Effector CD8-positive, alpha-beta T cell (primary cell): ENCODE measurements around the gene TUT4.

Experiments used
- DNase-seq: peaks from one replicate; lab custom pipeline; 2025; lab: John Stamatoyannopoulos, UW

TUT4 gene

DNA sequence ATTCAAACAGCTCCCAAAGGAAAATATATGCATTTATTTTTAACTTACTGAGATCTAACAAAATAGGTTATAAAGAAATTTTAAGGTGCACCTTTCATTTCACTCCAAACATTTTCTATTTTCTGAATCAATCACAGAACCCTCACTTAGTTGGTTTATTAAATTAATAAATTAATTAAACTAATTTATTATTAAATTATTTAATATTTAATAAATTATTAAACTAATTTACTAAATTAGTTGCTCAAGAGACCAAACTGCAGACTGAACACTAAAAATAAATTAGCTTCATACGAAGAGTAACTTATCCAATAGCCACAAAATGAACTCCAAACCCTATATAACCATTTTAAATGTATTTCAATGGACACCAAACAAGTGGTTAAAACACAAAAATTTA lies 80.5 kb downstream of the TUT4 start:
- no peak for DNase-seq

DNA sequence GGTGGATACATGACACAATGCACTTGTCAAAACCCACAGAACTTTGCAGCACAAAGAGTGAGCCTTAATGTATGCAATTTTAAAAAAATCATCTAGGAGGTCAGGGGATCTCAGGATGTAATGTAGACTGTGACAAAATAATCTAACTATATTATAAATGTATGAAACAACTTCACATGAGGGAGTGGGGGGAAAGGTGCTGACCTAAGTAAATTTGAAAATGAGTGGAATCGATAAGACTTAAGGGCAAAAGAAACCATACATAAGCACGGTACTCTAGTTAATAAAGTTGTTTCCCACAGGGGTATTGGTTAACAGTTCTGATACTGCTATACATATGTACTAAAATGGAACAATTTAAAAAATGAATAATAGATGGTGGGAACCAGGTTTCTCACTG lies 83.8 kb downstream of the TUT4 start:
- DNase-seq: no peak

DNA sequence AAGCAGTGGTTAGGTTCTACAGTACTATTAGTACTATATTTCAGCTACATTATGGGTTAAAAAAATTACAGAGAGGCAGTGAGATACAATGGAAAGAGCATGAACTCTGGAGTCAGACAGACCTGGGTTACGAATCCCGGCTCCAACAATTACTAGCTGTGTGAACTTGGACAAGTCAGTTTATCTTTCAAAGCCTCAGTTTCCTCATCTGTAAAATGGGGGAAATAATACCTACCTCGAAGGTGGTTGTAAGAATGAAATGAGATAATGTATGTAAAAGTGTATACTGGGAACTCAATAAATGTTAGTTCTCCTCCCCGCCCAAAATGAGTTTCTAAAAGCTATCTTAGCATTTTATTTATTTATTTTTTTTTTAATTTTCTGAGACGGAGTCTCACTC lies 89.0 kb downstream of the TUT4 start:
- no peak for DNase-seq

DNA sequence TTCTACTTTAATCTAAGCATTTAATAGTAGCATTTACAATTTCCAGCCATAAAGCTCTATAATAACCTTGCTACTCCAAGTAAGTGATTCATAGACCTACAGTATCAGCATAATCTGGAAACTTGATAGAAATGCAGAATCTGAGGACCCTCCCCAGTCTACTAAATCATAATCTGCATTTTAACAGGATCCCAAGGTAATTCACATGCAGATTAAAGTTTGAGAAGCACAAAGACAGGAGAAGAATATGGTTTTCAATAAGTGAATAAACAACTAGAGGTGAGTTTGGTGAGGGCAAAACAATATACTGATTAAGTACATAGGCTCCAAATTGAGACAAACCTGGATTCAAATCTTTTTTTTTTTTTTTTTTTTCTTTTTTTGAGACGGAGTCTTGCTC lies 91.1 kb downstream of the TUT4 start:
- DNase-seq: no peak

DNA sequence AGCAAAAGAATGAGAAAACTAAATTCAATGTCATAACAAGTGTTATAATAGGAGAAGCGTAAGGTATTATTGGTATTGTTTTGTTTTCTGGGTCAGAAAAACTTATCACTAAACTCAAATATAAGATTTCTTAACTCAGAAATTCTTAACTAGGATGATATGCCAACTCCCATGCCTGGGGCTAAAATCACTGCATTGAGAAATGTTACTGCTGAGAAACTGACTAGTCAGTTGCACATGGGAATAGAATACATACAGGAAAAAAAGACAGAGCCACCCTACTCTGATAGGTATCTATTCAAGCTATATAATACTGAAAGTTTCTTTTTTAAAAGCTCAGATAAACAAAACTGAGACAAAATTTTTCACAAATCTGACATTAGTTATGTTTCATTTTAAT lies 92.2 kb downstream of the TUT4 start:
- no peak for DNase-seq

DNA sequence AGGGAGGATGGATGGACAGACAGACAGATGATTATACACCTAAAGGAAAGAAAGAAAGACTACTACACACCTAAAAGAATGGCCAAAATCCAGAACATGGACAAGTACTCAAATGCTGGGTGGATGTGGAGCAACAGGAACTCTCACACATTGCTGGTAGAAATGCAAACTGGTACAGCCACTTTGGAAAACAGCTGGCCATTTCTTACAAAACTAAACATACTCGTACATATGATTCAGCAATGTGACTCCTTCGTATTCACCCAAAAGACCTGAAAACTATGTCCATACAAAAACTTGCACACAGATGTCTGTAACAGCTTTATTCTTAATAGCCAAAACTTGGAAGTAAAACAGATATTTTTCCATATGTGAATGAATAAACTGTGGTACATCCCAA lies 97.2 kb downstream of the TUT4 start:
- DNase-seq: no peak

DNA sequence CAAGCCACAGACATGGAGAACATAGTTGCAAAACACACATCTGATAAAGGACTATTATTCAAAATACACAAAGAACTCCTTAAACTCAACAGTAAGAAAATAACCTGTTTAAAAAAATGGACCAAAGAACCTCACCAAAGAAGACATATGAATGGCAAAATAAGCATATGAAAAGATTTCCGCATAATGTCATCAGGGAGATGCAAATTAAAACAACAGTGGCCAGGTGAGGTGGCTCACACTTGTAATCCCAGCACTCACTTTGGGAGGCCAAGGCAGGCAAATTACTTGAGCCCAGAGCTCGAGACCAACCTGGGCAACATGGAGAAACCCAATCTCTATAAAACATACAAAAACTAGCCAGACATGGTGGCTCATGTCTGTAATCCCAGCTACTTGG lies 98.1 kb downstream of the TUT4 start:
- no peak for DNase-seq

DNA sequence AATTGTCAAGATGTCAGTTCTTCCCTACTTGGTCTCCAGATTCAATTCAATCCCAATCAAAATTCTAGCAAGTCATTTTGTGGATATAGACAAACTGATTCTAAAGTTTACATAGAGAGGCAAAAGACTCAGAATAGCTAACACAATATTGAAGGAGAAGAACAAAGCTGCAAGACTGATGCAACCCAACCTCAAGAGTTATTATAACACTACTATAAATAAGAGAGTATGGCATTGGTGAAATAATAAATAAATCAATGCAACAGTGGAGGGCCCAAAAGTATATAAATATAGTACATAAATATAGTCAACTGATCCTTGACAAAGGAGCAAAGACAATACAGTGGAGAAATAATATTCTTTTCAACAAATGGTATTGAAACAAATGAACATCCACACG lies 98.8 kb downstream of the TUT4 start:
- DNase-seq: no peak

DNA sequence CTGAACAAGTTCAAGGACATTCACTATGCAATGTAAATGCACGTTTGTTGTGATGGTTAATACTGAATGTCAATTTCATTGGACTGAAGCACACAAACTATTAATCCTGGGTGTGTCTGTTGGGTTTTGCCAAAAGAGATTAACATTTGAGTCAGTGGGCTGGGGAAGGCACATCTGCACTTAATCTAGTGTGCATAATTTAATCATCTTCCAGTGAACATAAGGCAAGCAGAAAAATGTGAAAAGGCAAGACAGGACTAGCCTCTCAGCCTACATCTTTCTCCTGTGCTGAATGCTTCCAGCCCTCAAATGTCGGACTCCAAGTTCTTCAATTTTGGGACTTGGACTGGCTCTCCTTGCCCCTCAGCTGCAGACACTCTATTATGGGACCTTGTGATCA lies 108.4 kb downstream of the TUT4 start:
- no peak for DNase-seq

DNA sequence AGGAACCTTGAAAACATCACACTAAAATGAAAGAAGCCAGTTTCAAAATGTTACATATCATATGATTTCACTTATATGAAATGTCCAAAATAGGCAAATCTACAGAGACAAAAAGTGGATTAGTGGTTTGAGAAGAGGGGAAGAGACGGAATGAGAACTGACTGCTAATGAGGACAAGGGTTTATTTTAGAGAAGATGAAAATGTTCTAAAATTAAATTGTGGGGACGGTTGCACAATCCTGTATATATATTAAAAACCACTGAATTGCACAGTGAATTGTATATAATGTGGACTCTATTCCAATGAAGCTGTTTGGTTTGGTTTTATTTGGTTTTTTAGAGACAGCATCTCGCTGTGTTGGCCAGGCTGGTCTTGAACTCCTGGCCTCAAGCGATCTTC lies 112.9 kb downstream of the TUT4 start:
- no peak for DNase-seq

DNA sequence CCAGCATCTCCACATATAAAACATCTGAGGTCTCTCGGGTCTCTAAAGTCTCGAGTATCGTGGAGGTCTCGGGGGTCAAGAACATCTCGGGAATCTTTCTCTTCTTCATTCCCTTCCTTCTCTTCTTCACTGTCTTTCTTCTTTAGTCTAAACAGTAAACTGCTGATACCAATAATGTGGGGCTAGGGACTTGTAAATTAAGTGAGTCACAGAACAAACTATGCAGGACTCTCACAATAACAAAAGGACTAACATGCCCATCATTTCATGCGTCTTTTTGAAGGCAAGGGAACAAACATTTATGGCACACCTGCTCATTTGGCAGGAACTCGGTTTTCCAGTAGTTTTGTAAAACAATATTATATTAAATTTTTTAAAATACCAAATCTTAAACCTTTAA lies 116.1 kb downstream of the TUT4 start:
- no peak for DNase-seq

DNA sequence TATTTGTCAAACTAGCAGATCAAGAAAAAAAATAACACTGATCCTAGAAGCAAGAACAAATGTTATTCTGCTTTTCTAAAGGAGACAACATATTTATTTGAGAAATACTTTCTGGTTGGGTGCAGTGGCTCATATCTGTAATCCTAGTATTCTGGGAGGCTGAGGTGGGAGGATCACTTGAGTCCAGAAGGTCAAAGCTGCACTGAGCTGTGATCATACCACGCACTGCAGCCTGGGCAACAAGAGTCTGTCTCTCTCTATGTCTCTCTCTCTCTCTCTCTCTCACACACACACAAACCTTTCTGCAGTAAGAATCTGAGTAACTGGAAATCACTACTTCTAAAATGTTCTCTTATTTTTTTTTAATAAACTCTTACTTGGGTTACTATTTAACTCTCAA lies 117.2 kb downstream of the TUT4 start:
- no peak for DNase-seq

DNA sequence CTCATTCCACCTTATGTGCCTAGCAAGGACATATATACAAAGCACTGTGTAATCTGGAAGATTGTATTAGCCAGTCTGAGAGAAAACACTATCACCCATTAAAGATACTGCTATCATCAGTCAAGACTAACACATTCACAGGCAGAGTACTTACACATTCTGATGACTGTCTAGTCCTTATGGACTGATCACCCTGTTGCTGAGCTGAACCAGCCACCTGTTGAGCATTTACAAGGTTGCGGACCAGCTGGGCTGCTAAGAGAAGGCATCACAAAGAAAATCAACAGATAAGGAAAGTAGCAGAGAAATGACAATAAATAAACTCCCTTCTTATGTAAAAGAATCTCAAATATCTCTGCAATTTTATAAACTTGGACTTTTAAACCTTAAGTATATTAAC lies 117.7 kb downstream of the TUT4 start:
- DNase-seq: no peak

DNA sequence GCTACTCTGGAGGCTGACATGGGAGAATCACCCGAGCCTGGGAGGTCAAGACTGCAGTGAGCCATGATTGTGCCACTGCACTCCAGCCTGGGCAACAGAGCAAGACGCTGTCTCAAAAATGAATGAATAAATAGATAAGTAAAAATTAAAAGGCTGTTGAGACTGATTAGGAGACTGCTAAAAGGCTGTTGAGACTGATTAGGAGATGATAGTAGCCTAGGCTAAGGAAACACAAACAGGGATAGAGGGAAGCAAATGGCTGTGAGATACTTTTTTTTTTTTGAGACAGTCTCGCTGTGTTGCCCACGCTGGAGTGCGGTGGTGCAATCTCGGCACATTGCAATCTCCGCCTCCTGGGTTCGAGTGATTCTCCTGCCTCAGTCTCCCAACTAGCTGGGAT lies 120.1 kb downstream of the TUT4 start:
- DNase-seq: no peak

DNA sequence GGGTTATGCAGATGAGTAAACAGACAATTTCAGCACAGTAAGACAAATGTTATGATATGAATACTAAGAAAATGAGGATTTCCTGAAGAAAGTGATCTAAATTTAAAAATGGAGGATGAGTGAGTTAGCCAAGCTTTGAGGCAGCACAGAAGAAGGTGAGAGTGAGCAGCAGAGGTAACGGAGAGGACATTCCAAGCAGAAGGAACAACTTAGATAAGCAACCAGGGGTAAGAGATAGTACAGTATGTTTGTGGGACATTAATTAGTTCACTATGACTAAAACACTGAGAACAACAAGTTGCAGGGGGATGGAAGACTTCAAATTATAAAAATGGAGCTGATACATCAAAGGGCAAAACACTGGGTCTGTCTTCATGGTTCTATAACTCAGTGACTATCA lies 125.7 kb downstream of the TUT4 start:
- DNase-seq: no peak

DNA sequence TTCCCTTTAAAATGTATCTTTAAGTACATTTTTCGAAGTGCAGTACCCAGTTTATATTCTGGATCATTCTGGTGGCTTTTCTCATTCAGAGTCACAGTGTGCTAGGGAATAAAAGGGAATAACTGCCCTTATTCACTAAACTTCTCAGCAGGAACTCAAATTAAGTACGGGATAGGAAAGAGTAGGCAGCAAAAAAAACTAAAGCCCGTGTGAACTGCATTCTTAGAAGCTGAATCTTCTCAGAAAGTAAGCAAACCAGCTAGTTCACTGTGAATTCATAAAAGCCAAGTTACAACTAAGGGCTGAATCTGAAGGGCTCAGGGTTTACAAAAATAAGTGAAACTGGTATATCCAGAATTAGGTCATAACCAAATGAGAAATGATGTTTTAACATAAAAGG lies 126.5 kb downstream of the TUT4 start:
- DNase-seq: no peak

DNA sequence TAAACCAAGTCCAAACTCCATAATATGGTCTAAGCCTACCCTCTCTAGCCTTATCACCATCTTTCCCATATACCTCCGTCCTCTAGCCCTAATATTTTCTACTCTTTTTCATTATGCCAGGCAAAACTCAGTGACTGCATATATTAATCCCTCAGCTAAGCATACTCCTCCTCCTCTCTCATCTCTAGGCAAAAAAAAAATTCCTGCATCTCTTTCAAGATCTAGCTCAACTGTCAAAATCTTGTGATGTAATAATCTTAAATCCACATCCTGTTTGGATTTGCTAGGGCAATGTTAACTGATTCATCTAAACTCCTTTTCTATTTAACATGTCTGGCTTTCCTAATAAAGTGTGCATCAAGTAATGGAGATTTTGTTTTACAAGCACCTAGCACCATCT lies 128.1 kb downstream of the TUT4 start:
- no peak for DNase-seq

DNA sequence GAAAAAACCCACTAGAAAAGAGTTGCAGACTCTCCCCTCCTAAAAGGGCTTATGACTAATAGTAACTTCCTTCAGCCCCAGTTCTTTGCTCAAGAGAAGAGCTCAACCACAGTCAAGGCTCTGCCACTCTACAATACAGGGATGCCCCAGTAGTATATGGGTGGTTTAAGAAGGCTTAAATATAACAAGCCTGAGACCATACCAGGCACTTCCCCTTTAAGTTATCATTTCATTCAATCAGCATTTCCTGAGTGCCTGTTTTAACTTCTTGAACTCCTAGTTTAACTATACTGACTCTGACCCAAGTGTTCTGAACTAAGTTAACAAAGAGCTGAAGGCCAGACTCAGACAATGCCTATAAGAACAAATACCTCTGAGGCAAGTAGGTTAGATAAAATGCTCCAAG lies 128.7 kb downstream of the TUT4 start:
- DNase-seq: no peak

DNA sequence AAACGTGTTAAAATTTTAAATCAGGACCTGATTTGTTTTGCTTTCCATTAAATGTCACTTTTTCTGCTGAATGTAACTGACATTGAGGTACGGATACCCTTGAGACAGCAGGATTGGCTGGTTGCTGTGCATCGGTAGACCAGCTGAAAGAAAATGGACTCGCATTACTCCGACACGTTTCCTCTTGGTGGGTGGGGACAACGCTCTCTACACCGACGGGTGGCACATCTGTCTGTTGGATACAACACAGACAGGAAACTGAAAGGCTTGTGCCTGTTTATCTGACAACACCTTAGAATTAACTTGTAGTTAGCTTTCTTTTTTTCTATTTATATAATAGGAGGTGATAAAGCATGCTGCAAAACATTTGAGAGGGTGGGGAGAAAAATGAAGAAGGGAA lies 129.1 kb downstream of the TUT4 start:
- peak; percentile 41 for DNase-seq

DNA sequence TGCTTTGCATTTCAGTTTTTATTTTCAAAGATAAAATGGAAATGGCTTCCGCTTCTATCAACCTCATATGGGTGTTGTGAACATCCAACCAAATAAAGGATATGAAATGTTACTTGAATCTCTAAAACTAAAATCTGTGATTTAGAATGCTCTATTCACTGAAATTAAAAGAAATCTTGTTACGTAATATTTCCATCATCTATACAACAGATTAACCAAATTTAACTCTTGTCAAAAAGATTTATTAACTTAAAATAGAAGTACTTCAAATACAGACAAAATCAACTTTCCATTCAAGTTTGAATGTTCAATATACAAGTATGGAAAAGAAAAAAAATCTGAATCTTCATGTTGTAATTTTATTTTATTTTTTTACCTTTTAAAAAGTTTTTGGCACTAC lies 129.8 kb downstream of the TUT4 start:
- no peak for DNase-seq

DNA sequence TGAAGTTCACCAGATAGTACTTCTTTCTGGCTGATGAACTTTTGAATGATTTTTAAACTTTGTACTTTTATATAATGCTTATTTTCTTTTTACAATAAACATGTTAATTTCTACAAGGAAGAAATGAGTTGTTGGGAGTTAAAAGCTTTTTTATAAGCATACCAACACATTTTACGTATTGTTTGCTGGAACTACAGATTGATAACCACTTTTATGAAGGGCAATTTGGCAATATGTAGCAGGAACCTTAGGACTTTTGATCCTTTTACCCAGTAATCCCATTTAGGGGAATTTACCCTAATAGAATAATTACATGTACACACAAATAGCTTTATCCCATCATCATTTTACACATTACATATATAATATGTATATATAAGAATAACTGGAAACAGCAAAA lies 132.2 kb downstream of the TUT4 start:
- no peak for DNase-seq

DNA sequence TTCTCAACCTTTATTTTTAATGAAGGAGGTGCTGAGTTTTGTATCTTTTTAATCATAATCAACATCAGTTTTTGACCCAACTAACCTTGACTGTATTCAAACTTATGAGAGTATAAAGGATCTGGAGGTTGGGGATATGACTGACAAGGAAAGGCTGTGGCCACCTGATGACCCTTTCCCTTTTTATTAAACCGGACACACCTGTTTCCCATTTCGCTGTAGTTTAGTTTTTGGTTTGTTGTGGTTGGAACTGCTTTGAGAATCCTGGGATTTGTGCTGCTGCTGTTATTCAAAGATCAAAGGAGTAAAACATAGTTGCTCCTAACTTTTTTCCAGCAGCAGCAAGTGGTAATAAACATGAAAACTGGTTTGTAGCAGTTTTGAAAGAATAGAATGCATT lies 136.1 kb downstream of the TUT4 start:
- DNase-seq: no peak

DNA sequence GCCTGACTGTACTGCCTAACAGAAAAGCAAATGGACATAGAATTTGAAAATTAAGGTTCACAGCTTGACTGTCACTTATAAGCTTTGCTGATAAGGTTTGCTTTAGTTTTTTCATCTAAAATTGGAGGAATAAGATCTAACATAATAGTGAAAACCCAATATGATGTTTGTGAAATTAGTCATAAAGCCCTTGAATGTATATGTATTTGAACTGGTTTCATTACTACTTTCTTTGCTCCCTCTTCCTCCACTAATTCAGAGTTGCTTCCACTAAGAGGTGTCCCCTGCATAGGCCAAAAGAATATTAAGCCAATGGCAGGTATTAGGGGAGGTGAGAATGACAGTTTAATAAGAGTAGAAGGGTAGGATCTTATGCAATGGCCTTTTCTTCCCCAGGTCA lies 137.9 kb downstream of the TUT4 start:
- no peak for DNase-seq

DNA sequence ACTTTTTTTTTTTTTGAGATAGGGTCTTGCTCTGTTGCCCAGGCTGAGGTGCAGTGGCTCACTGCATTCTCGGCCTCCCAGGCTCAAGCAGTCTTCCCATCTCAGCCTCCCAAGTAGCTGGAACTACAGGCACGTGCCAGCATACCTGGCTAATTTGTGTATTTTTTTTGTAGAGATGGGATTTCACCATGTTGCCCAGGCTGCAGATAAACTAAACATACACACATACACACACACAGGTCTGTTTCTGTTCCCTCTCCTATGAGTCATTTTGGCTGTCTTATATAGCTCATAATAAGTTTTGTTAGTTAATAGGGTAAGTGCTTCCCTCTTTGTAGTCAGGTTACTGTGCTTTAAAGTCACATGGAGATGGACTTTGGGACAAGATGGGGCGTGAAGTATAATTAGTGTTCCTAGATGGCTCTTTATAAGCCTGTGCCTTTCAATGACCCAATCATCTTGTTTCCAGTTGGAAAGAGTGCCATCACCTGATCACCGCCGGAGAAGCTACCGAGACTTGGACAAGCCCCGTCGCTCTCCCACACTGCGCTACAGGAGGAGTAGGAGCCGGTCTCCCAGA lies 139.4 kb downstream of the TUT4 start:
- DNase-seq: no peak

DNA sequence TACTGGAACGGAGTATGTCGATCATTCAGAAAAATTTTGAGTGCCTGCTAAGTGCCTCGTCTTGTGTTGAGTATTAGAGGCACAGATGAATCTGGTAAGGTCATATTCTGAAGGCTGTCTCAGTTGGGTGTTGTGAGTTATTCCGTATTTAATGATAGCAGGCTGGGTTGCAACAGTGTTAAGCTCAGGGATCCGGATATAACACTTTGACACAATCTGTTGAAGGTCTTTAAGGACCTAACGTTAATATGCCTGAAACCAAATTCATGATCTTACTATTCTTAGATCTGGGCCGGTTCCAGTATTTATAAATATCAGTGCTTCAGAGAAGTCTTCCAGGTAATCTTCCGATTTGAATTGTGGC lies 147.9 kb downstream of the TUT4 start:
- no peak for DNase-seq
